Activated naive CD4-positive, alpha-beta T cell treated with anti-CD3 and anti-CD28 coated beads, Interleukin-2, amount 50 U/mL, for 24 hours (primary cell): ENCODE data around the gene DPF3.
"Not testable (repeated sequence)": the region's sequence is repeated elsewhere in the genome, so short reads cannot be mapped to it uniquely, and the experiment has no call there.

ENCODE experiments used
- H3K27ac Mint-ChIP-seq: one replicate; pipeline ENCODE4 v1.8.0; 2021; ENCODE audit warnings: mild to moderate bottlenecking, mixed read lengths
- H3K27me3 Mint-ChIP-seq: one replicate; pipeline ENCODE4 v1.8.0; 2021; ENCODE audit warnings: mixed read lengths
- H3K36me3 Mint-ChIP-seq: one replicate; pipeline ENCODE4 v1.8.0; 2021; ENCODE audit warnings: mixed read lengths
- H3K4me1 Mint-ChIP-seq: one replicate; pipeline ENCODE4 v1.8.0; 2021; ENCODE audit warnings: mixed read lengths
- H3K4me3 Mint-ChIP-seq: one replicate; pipeline ENCODE4 v1.8.0; 2021; ENCODE audit warnings: mild to moderate bottlenecking, mixed read lengths
- H3K9me3 Mint-ChIP-seq: one replicate; pipeline ENCODE4 v1.8.0; 2021; ENCODE audit warnings: mixed read lengths

The DPF3 gene

GRCh38 chr14:72876005-72876709 lies 17.7 kb downstream of the DPF3 start:
- H3K4me3 Mint-ChIP-seq = no peak overlapping the region
- H3K27me3 Mint-ChIP-seq = peaks cover 1% of the 10 kb centered on the region
- no peak overlapping the region for H3K27ac Mint-ChIP-seq
- peaks cover 3% of the 10 kb centered on the region for H3K9me3 Mint-ChIP-seq
- peaks cover 2% of the 10 kb centered on the region for H3K36me3 Mint-ChIP-seq
- H3K4me1 Mint-ChIP-seq = no peaks in the 10 kb centered on the region

GRCh38 chr14:72870878-72871277 lies 23.0 kb downstream of the DPF3 start:
- not testable (repeated sequence) for H3K27ac Mint-ChIP-seq, H3K4me3 Mint-ChIP-seq, H3K27me3 Mint-ChIP-seq, H3K4me1 Mint-ChIP-seq, H3K36me3 Mint-ChIP-seq, H3K9me3 Mint-ChIP-seq

DNA sequence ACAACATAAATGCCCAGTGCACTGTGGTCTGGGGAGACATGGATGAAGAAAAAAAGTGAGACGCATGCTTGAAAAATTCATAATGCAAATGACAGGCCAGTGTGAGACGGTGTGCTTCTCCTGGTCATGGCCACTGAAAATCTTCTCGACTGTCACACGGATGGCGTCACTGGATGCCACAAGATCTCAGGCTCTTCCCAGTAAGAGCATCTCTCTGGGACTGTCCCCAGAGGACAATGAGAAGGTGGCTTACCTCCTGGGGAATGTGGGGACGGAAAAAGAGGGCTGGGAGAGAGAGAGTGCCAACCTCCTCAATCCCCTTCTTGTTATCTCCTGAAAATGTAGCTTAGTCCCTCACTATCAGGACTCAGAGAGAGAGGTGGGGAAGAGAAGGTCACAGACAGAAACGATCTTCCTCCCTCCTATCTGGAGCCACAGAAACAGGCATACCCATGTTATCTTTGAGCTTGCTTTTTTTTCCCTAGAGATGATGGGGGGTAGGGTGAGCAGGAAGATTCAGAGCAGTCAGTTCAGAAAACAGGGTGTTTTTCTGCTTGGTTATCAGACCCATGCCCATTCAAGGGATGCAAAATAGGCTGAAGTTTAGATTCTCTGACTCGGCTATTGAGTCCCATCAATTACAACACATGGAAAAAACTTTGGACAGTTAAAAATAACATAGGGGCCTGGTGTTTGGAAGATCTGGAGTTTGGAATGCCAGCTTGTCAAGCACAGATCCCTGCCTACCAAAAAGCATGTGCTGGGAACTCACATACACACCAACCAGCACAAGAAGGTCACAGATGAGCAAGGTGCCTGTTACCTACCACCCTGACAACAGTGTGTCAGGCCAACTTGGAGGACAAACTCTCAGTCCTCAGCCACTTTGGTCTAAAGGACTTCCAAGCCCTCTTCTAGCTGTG lies 24.2 kb downstream of the DPF3 start:
- Mint-ChIP-seq H3K4me1 (no peaks in the 10 kb centered on the region), H3K36me3 (peaks cover 2% of the 10 kb centered on the region), H3K27ac (no peak overlapping the region), H3K4me3 (no peak overlapping the region), H3K27me3 (peaks cover 1% of the 10 kb centered on the region), H3K9me3 (peaks cover 3% of the 10 kb centered on the region)

GRCh38 chr14:72868500-72868899 lies 25.4 kb downstream of the DPF3 start:
- no peak overlapping the region for H3K27ac Mint-ChIP-seq
- H3K4me3 Mint-ChIP-seq = no peak overlapping the region
- H3K27me3 Mint-ChIP-seq = no peaks in the 10 kb centered on the region
- H3K9me3 Mint-ChIP-seq = peaks cover 3% of the 10 kb centered on the region
- no peaks in the 10 kb centered on the region for H3K4me1 Mint-ChIP-seq
- H3K36me3 Mint-ChIP-seq = peaks cover 2% of the 10 kb centered on the region

DNA sequence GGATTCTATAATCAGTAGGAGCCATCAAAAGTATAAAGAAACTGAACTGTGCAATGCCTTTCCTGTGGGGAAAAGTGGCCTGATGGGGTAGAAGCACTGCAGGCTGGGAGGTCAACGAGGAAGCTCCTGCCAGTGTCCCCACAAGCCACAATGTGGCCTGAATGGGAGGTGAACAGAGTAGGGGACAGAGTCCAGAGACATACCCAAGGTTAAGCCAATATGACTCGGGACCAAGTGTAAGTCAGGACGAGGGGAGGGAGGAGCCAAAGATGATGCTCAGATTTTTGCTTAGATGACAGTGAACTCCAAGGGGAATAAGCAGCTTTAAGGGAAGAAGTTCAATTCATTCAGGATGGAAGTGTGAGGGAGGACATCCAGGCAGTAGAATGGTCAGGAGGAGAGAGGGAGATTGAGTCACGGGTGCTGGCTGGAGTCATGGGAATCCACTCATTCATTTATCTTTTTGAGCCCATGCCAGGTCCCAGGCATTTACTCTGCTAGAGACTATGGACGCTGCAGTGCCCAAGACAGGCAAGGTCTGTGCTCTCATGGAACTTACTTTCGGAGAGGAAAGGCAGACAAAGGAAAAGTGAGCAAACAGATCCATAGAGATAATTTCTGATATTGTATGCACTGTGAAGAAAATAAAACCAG lies 29.1 kb downstream of the DPF3 start:
- H3K4me3 Mint-ChIP-seq = no peak overlapping the region
- H3K27me3 Mint-ChIP-seq = no peaks in the 10 kb centered on the region
- H3K9me3 Mint-ChIP-seq = no peaks in the 10 kb centered on the region
- H3K36me3 Mint-ChIP-seq = no peaks in the 10 kb centered on the region
- no peaks in the 10 kb centered on the region for H3K4me1 Mint-ChIP-seq
- no peak overlapping the region for H3K27ac Mint-ChIP-seq

GRCh38 chr14:72863216-72864006 lies 30.5 kb downstream of the DPF3 start:
- Mint-ChIP-seq H3K4me1 (no peaks in the 10 kb centered on the region), H3K4me3 (no peak overlapping the region), H3K27ac (no peak overlapping the region), H3K36me3 (no peaks in the 10 kb centered on the region), H3K9me3 (no peaks in the 10 kb centered on the region), H3K27me3 (no peaks in the 10 kb centered on the region)

DNA sequence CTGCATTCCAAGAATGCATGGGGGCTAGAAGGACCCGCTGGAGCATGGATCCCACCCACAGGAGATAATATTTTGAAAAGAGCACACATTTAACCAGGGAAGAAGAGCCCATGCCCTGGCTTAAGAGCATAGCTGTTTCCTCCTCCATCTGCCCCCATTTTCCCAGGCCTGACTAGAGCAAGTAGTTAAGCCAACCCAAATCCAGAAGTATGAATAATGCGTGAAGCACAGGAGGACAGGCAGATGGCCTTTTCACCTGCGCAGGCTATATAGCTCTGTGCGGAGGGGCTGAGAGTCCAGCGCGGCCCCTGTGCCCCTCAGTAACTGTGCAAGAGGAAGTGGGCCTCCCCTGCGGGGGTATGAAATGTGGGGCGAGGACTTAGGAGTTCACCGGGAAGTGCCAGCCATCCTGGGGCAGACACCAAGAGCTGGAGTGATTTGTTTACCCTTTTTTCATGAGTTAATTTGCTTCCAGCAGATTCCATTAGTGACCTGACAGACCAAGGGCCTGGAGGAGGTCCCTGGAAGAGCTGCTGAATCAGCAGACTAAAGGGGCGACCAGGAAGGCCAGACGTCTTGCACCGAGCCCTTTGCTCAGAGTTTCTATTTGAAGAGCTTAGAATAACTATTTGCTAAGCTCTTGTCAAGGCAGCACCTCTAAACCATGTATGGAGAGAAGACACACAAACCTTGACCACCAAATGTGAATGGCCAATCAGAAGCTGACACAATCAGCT lies 37.2 kb downstream of the DPF3 start:
- no peaks in the 10 kb centered on the region for H3K36me3 Mint-ChIP-seq
- H3K9me3 Mint-ChIP-seq = no peaks in the 10 kb centered on the region
- no peaks in the 10 kb centered on the region for H3K4me1 Mint-ChIP-seq
- H3K4me3 Mint-ChIP-seq = no peak overlapping the region
- no peak overlapping the region for H3K27ac Mint-ChIP-seq
- no peaks in the 10 kb centered on the region for H3K27me3 Mint-ChIP-seq

GRCh38 chr14:72855913-72856312 lies 38.0 kb downstream of the DPF3 start:
- no peaks in the 10 kb centered on the region for H3K4me1 Mint-ChIP-seq
- no peaks in the 10 kb centered on the region for H3K36me3 Mint-ChIP-seq
- no peak overlapping the region for H3K27ac Mint-ChIP-seq
- no peaks in the 10 kb centered on the region for H3K27me3 Mint-ChIP-seq
- no peaks in the 10 kb centered on the region for H3K9me3 Mint-ChIP-seq
- H3K4me3 Mint-ChIP-seq = no peak overlapping the region

DNA sequence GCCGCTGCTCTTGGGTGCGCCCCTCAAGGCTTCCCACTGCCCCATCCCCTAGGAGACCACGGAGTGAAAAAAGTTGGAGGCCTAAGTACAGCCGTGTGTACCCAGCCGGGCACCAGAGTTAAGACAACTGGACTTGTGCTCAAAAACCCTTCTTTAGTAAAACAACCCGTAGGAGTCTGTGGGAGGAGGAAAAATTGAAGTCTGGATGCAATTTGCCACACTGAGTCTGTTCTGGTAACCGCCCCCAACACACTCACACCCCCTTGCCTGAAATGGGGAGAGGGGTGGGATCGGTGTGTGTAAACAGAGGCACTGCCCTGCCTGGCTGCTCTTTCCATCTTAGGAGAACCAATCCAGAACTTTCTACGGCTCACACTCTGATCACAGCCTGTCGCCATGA lies 41.7 kb downstream of the DPF3 start:
- Mint-ChIP-seq H3K27ac (no peak overlapping the region), H3K4me3 (no peak overlapping the region), H3K36me3 (no peaks in the 10 kb centered on the region), H3K4me1 (no peaks in the 10 kb centered on the region), H3K9me3 (no peaks in the 10 kb centered on the region), H3K27me3 (no peaks in the 10 kb centered on the region)

GRCh38 chr14:72851635-72852034 lies 42.3 kb downstream of the DPF3 start:
- no peaks in the 10 kb centered on the region for H3K9me3 Mint-ChIP-seq
- H3K4me3 Mint-ChIP-seq = no peak overlapping the region
- H3K27me3 Mint-ChIP-seq = no peaks in the 10 kb centered on the region
- no peaks in the 10 kb centered on the region for H3K4me1 Mint-ChIP-seq
- no peaks in the 10 kb centered on the region for H3K36me3 Mint-ChIP-seq
- H3K27ac Mint-ChIP-seq = no peak overlapping the region

GRCh38 chr14:72850360-72850759 lies 43.5 kb downstream of the DPF3 start:
- H3K36me3 Mint-ChIP-seq = no peaks in the 10 kb centered on the region
- no peaks in the 10 kb centered on the region for H3K4me1 Mint-ChIP-seq
- no peak overlapping the region for H3K4me3 Mint-ChIP-seq
- no peak overlapping the region for H3K27ac Mint-ChIP-seq
- H3K27me3 Mint-ChIP-seq = no peaks in the 10 kb centered on the region
- no peaks in the 10 kb centered on the region for H3K9me3 Mint-ChIP-seq

GRCh38 chr14:72849222-72849621 lies 44.7 kb downstream of the DPF3 start:
- H3K9me3 Mint-ChIP-seq = no peaks in the 10 kb centered on the region
- no peak overlapping the region for H3K4me3 Mint-ChIP-seq
- H3K36me3 Mint-ChIP-seq = no peaks in the 10 kb centered on the region
- no peak overlapping the region for H3K27ac Mint-ChIP-seq
- H3K4me1 Mint-ChIP-seq = no peaks in the 10 kb centered on the region
- H3K27me3 Mint-ChIP-seq = no peaks in the 10 kb centered on the region

DNA sequence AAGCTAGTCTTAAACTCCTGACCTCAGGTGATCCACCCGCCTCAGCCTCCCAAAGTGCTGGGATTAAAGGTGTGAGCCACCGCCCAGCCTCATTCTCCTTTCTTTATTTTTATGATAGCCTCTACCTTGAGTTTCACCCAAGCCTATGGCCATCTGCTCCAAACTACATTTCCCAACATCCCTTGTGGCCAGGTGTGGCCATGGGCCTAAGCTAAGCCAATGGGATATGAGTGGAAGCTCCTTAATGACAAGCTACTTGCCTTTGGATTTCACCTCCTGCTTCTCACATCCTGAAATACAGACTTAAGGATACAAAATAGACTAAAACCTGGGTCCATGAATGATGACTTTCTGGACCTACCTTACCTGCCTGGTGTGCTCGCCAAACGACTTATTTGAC lies 46.2 kb downstream of the DPF3 start:
- H3K9me3 Mint-ChIP-seq = no peaks in the 10 kb centered on the region
- no peaks in the 10 kb centered on the region for H3K36me3 Mint-ChIP-seq
- no peaks in the 10 kb centered on the region for H3K27me3 Mint-ChIP-seq
- H3K4me1 Mint-ChIP-seq = no peaks in the 10 kb centered on the region
- H3K27ac Mint-ChIP-seq = no peak overlapping the region
- no peak overlapping the region for H3K4me3 Mint-ChIP-seq

GRCh38 chr14:72845683-72846082 lies 48.2 kb downstream of the DPF3 start:
- no peak overlapping the region for H3K4me3 Mint-ChIP-seq
- H3K27ac Mint-ChIP-seq = no peak overlapping the region
- H3K36me3 Mint-ChIP-seq = no peaks in the 10 kb centered on the region
- H3K27me3 Mint-ChIP-seq = no peaks in the 10 kb centered on the region
- no peaks in the 10 kb centered on the region for H3K4me1 Mint-ChIP-seq
- no peaks in the 10 kb centered on the region for H3K9me3 Mint-ChIP-seq

DNA sequence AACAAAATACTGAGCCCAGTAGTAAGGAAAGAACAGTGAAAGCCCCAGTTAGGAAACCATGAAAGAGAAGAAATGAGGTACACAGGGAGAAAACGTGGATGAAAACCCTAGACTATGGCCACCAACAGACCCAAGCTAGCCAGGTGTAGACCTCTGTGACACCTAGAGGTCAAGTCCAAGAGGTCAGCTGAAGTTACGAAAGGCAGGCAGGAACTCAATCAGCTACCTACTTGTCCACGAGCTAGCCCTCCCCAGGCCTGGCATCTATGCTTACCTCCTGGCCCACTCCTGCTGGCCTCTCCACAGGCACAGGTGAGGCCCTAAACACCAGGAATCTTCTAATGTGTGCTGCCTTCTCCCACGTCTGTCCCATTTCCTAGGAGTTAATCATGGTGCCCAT lies 48.7 kb downstream of the DPF3 start:
- H3K4me3 Mint-ChIP-seq = no peak overlapping the region
- H3K4me1 Mint-ChIP-seq = no peaks in the 10 kb centered on the region
- no peaks in the 10 kb centered on the region for H3K9me3 Mint-ChIP-seq
- no peaks in the 10 kb centered on the region for H3K27me3 Mint-ChIP-seq
- no peak overlapping the region for H3K27ac Mint-ChIP-seq
- H3K36me3 Mint-ChIP-seq = no peaks in the 10 kb centered on the region
